Ishikawa (cell line): ENCODE data around the gene MFSD12.

ENCODE experiments used
- CEBPB ChIP-seq: IDR thresholded peaks from 2 replicates; pipeline ENCODE4 v1.6.1; 2012
- CREB1 ChIP-seq: IDR thresholded peaks from 2 replicates; pipeline ENCODE4 v1.6.1; 2012; ENCODE audit warnings: low read depth
- EGR1 ChIP-seq: IDR thresholded peaks from 2 replicates; pipeline ENCODE4 v1.6.1; 2012
- EP300 ChIP-seq: IDR thresholded peaks from 2 replicates; pipeline ENCODE4 v1.6.1; 2012; ENCODE audit warnings: borderline replicate concordance
- FOXM1 ChIP-seq: IDR thresholded peaks from 2 replicates; pipeline ENCODE4 v1.6.1; 2012; ENCODE audit warnings: low read depth, borderline replicate concordance
- NFIC ChIP-seq: IDR thresholded peaks from 2 replicates; pipeline ENCODE4 v1.6.1; 2012
- RAD21 ChIP-seq: IDR thresholded peaks from 2 replicates; pipeline ENCODE4 v1.6.1; 2012; ENCODE audit warnings: low read depth
- TAF1 ChIP-seq: IDR thresholded peaks from 2 replicates; pipeline ENCODE4 v1.6.1; 2012; ENCODE audit warnings: low read depth, mild to moderate bottlenecking
- TCF12 ChIP-seq: IDR thresholded peaks from 2 replicates; pipeline ENCODE4 v1.6.1; 2012; ENCODE audit warnings: low read depth
- TEAD4 ChIP-seq: IDR thresholded peaks from 2 replicates; pipeline ENCODE4 v1.6.1; 2012
- YY1 ChIP-seq: IDR thresholded peaks from 2 replicates; pipeline ENCODE4 v1.6.1; 2012; ENCODE audit warnings: low read depth
- ZBTB7A ChIP-seq: IDR thresholded peaks from 2 replicates; pipeline ENCODE4 v1.6.1; 2012; ENCODE audit warnings: low read depth
- TF ChIP-seq, protein P1 (sequence below): IDR thresholded peaks from 2 replicates; pipeline ENCODE4 v1.6.1; 2012
- TF ChIP-seq, protein P2 (sequence below): IDR thresholded peaks from 2 replicates; pipeline ENCODE4 v1.6.1; 2012
- TF ChIP-seq, protein P3 (sequence below): IDR thresholded peaks from 2 replicates; pipeline ENCODE4 v1.6.1; 2012; ENCODE audit warnings: low read depth, mild to moderate bottlenecking

The MFSD12 gene

DNA sequence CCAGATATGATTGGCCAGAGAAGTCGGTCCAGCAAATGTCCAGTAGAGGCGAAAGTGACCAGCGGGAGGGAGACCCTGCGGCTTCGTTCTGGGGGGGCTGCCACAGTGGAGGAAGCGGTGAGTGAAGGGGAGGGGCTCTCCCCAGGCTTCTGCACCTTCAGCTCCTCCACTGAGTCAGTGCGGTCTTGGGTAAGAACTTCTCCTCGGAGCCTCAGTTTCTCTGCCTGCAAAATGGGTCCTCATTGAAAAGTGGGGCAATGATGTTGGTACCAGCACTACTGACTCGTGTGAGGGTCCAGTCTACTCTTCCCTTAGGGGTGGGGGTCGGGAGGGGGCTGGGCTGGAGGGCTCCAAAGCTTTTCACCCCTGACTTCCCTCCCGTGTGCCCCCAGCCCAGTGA is 32.1 kb upstream of the MFSD12 start:
- TF ChIP-seq EGR1 (no peak), ZBTB7A (no peak), RAD21 (no peak), YY1 (no peak), CEBPB (no peak), EP300 (no peak), FOXM1 (no peak), NFIC (no peak), CREB1 (no peak), TEAD4 (no peak), TAF1 (no peak), TCF12 (no peak)
- TF ChIP-seq, protein P1, sequence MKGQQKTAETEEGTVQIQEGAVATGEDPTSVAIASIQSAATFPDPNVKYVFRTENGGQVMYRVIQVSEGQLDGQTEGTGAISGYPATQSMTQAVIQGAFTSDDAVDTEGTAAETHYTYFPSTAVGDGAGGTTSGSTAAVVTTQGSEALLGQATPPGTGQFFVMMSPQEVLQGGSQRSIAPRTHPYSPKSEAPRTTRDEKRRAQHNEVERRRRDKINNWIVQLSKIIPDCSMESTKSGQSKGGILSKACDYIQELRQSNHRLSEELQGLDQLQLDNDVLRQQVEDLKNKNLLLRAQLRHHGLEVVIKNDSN: no peak
- TF ChIP-seq, protein P2, sequence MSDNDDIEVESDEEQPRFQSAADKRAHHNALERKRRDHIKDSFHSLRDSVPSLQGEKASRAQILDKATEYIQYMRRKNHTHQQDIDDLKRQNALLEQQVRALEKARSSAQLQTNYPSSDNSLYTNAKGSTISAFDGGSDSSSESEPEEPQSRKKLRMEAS: no peak
- TF ChIP-seq, protein P3, sequence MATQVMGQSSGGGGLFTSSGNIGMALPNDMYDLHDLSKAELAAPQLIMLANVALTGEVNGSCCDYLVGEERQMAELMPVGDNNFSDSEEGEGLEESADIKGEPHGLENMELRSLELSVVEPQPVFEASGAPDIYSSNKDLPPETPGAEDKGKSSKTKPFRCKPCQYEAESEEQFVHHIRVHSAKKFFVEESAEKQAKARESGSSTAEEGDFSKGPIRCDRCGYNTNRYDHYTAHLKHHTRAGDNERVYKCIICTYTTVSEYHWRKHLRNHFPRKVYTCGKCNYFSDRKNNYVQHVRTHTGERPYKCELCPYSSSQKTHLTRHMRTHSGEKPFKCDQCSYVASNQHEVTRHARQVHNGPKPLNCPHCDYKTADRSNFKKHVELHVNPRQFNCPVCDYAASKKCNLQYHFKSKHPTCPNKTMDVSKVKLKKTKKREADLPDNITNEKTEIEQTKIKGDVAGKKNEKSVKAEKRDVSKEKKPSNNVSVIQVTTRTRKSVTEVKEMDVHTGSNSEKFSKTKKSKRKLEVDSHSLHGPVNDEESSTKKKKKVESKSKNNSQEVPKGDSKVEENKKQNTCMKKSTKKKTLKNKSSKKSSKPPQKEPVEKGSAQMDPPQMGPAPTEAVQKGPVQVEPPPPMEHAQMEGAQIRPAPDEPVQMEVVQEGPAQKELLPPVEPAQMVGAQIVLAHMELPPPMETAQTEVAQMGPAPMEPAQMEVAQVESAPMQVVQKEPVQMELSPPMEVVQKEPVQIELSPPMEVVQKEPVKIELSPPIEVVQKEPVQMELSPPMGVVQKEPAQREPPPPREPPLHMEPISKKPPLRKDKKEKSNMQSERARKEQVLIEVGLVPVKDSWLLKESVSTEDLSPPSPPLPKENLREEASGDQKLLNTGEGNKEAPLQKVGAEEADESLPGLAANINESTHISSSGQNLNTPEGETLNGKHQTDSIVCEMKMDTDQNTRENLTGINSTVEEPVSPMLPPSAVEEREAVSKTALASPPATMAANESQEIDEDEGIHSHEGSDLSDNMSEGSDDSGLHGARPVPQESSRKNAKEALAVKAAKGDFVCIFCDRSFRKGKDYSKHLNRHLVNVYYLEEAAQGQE: no peak

DNA sequence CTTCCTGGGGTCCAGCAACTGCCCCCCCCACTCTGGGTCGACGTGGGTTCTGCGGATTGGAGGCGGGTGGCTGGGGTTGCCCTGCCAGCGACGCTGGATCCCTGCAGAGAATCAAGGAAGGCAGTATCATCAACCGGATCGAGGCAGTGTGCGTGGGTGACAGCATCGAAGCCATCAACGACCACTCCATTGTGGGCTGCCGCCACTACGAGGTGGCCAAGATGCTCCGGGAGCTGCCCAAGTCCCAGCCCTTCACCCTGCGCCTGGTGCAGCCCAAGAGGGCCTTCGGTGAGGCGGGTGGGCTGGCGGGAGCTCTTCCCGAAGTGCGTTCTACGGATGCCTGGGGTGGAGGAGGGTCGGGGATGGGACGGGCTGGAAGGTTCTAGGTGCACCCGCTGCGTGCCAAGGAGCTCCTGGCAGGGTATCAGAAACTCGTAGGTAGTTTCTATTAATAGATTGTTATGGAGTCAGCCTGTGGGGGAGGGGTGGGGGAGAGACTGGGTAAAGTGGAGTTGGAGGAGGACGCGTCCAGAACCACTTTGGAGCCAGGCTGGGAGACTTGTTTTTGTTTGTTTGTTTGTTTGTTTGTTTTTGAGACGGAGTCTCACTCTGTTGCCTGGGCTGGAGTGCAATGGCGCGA is 29.4 kb upstream of the MFSD12 start:
- no peak for TF ChIP-seq CEBPB
- TF ChIP-seq, protein P2: no peak
- no peak for TF ChIP-seq ZBTB7A
- TF ChIP-seq YY1: no peak
- TF ChIP-seq, protein P1: no peak
- TF ChIP-seq TAF1: no peak
- no peak for TF ChIP-seq TEAD4
- no peak for TF ChIP-seq TCF12

DNA sequence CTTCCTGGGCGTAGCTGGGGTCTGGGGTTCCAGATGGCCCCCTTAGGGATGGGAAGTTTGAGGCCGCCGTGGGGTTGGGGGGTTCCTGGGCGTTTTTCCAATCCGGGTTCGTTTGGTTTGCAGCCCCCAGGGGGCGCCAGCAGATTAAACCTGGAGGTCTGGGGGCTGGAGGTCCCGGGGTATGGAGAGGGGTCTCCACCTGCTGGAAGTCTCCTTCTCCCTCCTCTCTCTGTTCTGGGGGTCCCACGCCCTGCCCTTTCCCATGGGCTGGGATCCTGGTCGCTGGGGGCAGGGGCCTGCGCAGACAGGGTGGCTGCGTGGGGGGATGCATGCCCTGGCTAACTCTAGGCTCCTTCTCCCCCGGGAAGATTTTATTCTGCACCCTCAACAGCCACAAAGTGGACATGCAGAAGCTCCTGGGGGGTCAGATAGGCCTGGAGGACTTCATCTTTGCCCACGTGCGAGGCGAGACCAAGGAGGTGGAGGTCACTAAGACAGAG is 28.8 kb upstream of the MFSD12 start:
- peak; percentile 94 for TF ChIP-seq ZBTB7A
- no peak for TF ChIP-seq CEBPB
- no peak for TF ChIP-seq EGR1
- TF ChIP-seq TCF12: no peak
- no peak for TF ChIP-seq FOXM1
- TF ChIP-seq, protein P1: no peak
- peak; percentile 60 for TF ChIP-seq RAD21
- TF ChIP-seq, protein P3: no peak
- no peak for TF ChIP-seq TAF1
- TF ChIP-seq NFIC: no peak

DNA sequence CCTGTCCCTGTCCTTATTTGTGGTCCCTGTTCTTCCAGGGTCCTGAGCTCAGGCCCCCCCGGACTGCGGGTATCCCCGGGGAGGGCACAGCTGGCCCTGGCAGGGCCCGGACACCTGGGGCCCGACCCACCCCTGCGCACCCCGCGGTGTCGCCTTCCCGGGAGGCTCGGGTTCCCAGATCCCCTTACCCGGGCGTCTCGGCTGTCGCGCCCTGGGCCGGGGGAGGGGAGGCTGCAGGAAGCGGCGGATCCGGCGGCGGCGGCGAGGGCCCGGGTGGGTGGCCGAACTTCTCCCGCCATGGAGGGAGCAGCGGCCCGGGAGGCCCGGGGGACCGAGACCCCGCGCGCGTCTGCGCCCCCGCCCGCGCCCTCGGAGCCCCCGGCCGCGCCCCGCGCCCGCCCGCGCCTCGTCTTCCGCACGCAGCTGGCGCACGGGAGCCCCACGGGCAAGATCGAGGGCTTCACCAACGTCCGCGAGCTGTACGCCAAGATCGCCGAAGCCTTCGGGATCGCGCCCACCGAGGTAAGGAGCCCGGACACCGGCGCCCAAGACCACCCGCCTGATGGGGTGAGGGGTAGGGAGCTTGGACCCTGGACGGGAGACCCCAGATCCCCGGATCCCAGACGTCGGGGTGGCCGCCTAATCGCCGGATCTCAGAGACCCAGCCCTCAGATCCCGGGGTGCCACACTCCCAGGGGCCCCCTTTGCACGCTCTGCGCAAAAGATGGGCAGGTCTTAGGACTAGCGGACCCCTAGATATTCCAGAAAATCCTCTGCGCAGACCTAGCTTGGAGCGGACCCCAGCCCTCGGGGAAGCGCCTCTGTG is 28.1 kb upstream of the MFSD12 start, which contains the start of gene GIPC3:
GIPC3 (plus strand) TSS at position 178 of the 826 bp plus-strand sequence; CDS start at position 298, 120 bp downstream.
- TF ChIP-seq EP300 (no peak), CEBPB (no peak), CREB1 (no peak), RAD21 (no peak), YY1 (no peak), EGR1 (no peak), TEAD4 (no peak), TAF1 (no peak), TCF12 (no peak), ZBTB7A (no peak)
- TF ChIP-seq, protein P1: no peak
- TF ChIP-seq, protein P3: no peak
